Glutamatergic neuron (in vitro differentiated cells): ENCODE data around the gene GBP5. TPM values are rescaled to one million over a fixed set of nuclear protein-coding genes. Genes with fewer than 3 reads are reported as not detected.
"Not testable (repeated sequence)": the region's sequence is repeated elsewhere in the genome, so short reads cannot be mapped to it uniquely, and the experiment has no call there.

Experiments
- DNase-seq: peaks from one replicate; pipeline ENCODE4 v3.0.0; 2022
- H3K27ac Mint-ChIP-seq: one replicate; pipeline ENCODE4 v1.8.0; 2020; ENCODE audit warnings: mild to moderate bottlenecking, mixed read lengths, inconsistent platforms; ENCODE audit not compliant: unreplicated experiment
- H3K27me3 Mint-ChIP-seq: one replicate; pipeline ENCODE4 v1.8.0; 2020; ENCODE audit warnings: mild to moderate bottlenecking, moderate library complexity, mixed read lengths, inconsistent platforms; ENCODE audit not compliant: unreplicated experiment
- H3K36me3 Mint-ChIP-seq: one replicate; pipeline ENCODE4 v1.8.0; 2020; ENCODE audit warnings: mild to moderate bottlenecking, mixed read lengths, inconsistent platforms; ENCODE audit not compliant: unreplicated experiment
- H3K4me1 Mint-ChIP-seq: one replicate; pipeline ENCODE4 v1.8.0; 2020; ENCODE audit warnings: mild to moderate bottlenecking, low read depth, mixed read lengths, inconsistent platforms; ENCODE audit not compliant: unreplicated experiment
- H3K4me3 Mint-ChIP-seq: one replicate; pipeline ENCODE4 v1.8.0; 2020; ENCODE audit warnings: mild to moderate bottlenecking, mixed read lengths, inconsistent platforms; ENCODE audit not compliant: unreplicated experiment
- H3K9me3 Mint-ChIP-seq: one replicate; pipeline ENCODE4 v1.8.0; 2020; ENCODE audit warnings: mild to moderate bottlenecking, moderate library complexity, mixed read lengths, inconsistent platforms; ENCODE audit not compliant: unreplicated experiment
- CTCF ChIP-seq: fragments of 200-600 bp; sonication (generic); IDR thresholded peaks from one replicate; pipeline ENCODE4 v1.5.0; 2021; ENCODE audit not compliant: partially characterized antibody, unreplicated experiment
- long read RNA-seq: library from polyadenylated mRNA; unstranded; transcript quantifications from one replicate; pipeline ENCODE4 v2.0.0, GENCODE V29; 2020; ENCODE audit not compliant: unreplicated experiment
- total RNA-seq: library from RNA; stranded (reverse); fragmentation: NEBNext Ultra II Directional; extraction: Animal tissue kit (Norgen Biotek cat#: 25700); gene quantifications from one replicate; pipeline ENCODE4 v1.2.1, GENCODE V29; 2021; ENCODE audit not compliant: unreplicated experiment

GBP5 gene
- total RNA-seq = not detected
- long read RNA-seq = 0 reads

DNA sequence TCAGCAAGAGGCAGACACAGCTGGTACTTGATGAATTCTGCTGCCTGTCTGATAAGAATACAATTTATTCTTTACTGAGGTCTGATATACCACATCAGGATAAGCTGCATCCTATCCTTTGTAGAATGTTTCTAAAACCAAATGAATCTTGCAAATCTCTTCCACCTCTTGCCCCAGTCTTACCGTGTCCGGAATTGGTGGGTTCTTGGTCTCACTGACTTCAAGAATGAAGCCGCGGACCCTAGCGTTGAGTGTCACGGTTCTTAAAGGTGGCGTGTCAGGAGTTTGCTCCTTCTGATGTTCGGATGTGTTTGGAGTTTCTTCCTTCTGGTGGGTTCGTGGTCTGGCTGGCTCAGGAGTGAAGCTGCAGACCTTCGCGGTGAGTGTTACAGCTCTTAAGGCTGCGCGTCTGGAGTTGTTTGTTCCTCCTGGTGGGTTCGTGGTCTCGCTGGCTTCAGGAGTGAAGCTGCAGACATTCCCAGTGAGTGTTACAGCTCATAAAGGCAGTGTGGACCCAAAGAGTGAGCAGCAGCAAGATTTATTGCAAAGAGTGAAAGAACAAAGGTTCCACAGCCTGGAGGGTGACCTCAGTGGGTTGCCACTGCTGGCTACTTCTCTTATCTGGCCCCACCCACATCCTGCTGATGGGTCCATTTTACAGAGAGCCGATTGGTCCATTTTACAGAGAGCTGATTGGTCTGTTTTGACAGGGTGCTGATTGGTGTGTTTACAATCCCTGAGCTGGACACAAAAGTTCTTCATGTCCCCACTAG, at the start of gene GBP5:
Gene GBP5 (minus strand): TSS at position 592 of the 773 bp plus-strand sequence. CDS start 3,305 bp downstream, outside the sequence.
- not testable (repeated sequence) for H3K27me3 Mint-ChIP-seq, H3K4me3 Mint-ChIP-seq, H3K9me3 Mint-ChIP-seq, H3K4me1 Mint-ChIP-seq, H3K27ac Mint-ChIP-seq, DNase-seq, H3K36me3 Mint-ChIP-seq

DNA sequence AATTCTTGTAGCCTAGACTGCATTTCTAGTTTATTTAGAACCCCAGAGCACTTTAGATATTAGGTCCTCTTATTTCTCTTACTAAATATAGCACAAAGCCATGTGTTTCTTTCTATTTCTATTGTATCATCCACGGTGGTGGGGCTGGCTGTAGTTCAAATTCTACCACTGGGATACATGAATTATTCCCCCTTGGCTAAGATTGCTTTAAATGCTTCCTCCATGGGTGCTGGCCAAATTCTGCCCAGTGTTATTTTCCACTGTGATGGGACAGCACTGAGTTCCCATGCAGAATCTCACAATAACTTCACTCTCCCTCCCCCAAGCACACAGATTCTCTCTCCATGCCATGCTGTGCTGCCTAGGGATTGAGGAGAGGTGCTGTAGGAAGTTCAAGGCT, 49.7 kb upstream of the GBP5 start:
- no peak for DNase-seq
- Mint-ChIP-seq H3K9me3 (peaks cover 2% of the 10 kb centered on the region), H3K4me3 (no peak overlapping the region), H3K27ac (no peak overlapping the region), H3K36me3 (peaks cover 4% of the 10 kb centered on the region), H3K27me3 (no peaks in the 10 kb centered on the region), H3K4me1 (no peaks in the 10 kb centered on the region)
- TF ChIP-seq CTCF = no peak

DNA sequence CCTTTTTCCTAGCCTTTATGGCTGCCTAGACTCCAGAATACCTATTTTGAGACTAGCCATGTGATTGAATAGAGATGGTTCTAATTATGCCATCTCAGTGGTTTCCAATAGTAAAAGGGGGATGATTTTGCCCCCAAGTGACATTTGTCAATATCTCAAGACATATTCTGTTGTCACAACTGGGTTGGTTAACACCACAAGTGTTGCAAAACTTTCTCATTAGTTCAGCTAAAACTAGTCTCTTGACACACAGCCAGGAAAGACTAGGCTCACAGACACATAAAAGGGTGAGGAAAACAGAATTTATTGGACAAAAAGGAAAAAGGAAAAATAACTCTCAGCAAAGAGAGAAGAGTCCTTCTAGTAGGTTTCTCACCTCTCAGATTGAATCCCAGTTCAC, 39.9 kb upstream of the GBP5 start:
- Mint-ChIP-seq H3K36me3 (no peaks in the 10 kb centered on the region), H3K4me1 (no peaks in the 10 kb centered on the region), H3K27me3 (peaks cover 2% of the 10 kb centered on the region), H3K9me3 (no peaks in the 10 kb centered on the region), H3K4me3 (no peak overlapping the region), H3K27ac (no peak overlapping the region)
- no peak for TF ChIP-seq CTCF
- no peak for DNase-seq

- Mint-ChIP-seq H3K4me3 (no peak overlapping the region), H3K4me1 (no peaks in the 10 kb centered on the region), H3K27ac (no peak overlapping the region), H3K9me3 (no peaks in the 10 kb centered on the region), H3K27me3 (peaks cover 2% of the 10 kb centered on the region), H3K36me3 (no peaks in the 10 kb centered on the region)
- TF ChIP-seq CTCF = no peak
- DNase-seq = no peak
These were observed 39.1 kb upstream of the GBP5 start for GRCh38 chr1:89311757-89312156.

GRCh38 chr1:89310976-89311375, 38.3 kb upstream of the GBP5 start:
- H3K4me3 Mint-ChIP-seq = no peak overlapping the region
- no peaks in the 10 kb centered on the region for H3K9me3 Mint-ChIP-seq
- no peaks in the 10 kb centered on the region for H3K36me3 Mint-ChIP-seq
- H3K4me1 Mint-ChIP-seq = no peaks in the 10 kb centered on the region
- peaks cover 2% of the 10 kb centered on the region for H3K27me3 Mint-ChIP-seq
- DNase-seq = no peak
- no peak for TF ChIP-seq CTCF
- no peak overlapping the region for H3K27ac Mint-ChIP-seq
